ENCODE measurements around the gene EHD3. TPM values are rescaled to one million over a fixed set of nuclear protein-coding genes. Genes with fewer than 3 reads are reported as not detected.

The EHD3 gene
- total and polyA plus RNA-seq, 11 donors, result 8.9 to 31.9 (median 24.0) TPM

- no peaks in the 10 kb centered on the region for H3K9me3 ChIP-seq
- no peak for TF ChIP-seq POLR2A (IDR thresholded peaks at IDR 0.05)
- TF ChIP-seq, protein P1, sequence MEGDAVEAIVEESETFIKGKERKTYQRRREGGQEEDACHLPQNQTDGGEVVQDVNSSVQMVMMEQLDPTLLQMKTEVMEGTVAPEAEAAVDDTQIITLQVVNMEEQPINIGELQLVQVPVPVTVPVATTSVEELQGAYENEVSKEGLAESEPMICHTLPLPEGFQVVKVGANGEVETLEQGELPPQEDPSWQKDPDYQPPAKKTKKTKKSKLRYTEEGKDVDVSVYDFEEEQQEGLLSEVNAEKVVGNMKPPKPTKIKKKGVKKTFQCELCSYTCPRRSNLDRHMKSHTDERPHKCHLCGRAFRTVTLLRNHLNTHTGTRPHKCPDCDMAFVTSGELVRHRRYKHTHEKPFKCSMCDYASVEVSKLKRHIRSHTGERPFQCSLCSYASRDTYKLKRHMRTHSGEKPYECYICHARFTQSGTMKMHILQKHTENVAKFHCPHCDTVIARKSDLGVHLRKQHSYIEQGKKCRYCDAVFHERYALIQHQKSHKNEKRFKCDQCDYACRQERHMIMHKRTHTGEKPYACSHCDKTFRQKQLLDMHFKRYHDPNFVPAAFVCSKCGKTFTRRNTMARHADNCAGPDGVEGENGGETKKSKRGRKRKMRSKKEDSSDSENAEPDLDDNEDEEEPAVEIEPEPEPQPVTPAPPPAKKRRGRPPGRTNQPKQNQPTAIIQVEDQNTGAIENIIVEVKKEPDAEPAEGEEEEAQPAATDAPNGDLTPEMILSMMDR (IDR thresholded peaks at IDR 0.05), result no peak
- H3K4me1 ChIP-seq, result peaks cover 11 to 93% (median 63%) of the 10 kb centered on the region in 12 donors
- no peaks in the 10 kb centered on the region for H3K27me3 ChIP-seq
- DNase-seq (peak in 1 of 5 donors; percentile 37), ATAC-seq (no peak)
- WGBS, 4 donors, result 42 to 72% (median 54%) methylated on average over 7 of the region's 7 CpGs
- H3K4me3 ChIP-seq, result no peak overlapping the region
- H3K27ac ChIP-seq, result peak overlapping the region in 11 of 12 donors; percentile 14 to 95 (median 60)
- intact Hi-C loops (cut with DNase I), result loop anchor here in 3 of 10 donors (5.0 to 10.0 kb wide), 3 partner anchors 36 to 98 kb away; no protein-coding TSS in a partner anchor
- no peaks in the 10 kb centered on the region for H3K36me3 ChIP-seq
Measured at GRCh38 chr2:31236433-31237205, 2.7 kb downstream of the EHD3 start.

DNA sequence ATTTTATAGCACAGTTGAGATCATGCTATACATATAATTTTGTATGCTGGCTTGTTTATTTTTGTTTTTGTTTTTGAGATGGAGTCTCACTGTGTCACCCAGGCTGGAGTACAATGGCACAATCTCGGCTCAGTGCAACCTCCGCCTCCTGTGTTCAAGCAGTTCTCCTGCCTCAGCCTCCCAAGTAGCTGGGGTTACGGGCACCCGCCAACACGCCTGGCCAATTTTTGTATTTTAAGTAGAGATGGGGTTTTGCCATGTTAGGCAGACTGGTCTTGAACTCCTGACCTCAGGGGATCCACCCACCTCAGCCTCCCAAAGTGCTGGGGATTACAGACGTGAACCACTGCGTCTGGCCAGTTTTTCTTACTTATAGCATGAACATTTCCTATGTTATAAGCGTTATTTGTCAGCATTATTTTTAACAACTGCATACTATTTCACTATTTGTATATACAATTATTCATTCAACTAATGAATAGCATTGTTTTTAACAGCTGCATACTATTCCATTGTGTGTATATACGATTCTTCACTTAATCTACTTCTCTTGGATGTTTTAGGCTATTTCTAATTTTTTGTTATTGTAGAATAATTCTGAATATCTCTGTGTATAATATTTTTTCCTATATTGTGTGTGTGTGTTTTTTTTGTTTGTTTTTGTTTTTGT is 3.5 kb downstream of the EHD3 start:
- Histone ChIP-seq H3K4me3 (no peak overlapping the region), H3K36me3 (no peaks in the 10 kb centered on the region), H3K27me3 (no peaks in the 10 kb centered on the region), H3K27ac (peak overlapping the region in 10 of 12 donors; percentile 73 to 95 (median 87)), H3K4me1 (peaks cover 11 to 89% (median 68%) of the 10 kb centered on the region in 12 donors), H3K9me3 (no peaks in the 10 kb centered on the region)
- no peak for ATAC-seq
- TF ChIP-seq, protein P1 (IDR thresholded peaks at IDR 0.05), result no peak
- no peak for TF ChIP-seq POLR2A (IDR thresholded peaks at IDR 0.05)
- DNase-seq, result peak in 1 of 5 donors; percentile 10
- intact Hi-C loops (cut with DNase I), result loop anchor here in 3 of 10 donors (5.0 to 10.0 kb wide), 3 partner anchors 35 to 97 kb away; no protein-coding TSS in a partner anchor
- WGBS, 4 donors, result 91 to 98% (median 95%) methylated on average over 9 of the region's 9 CpGs

- H3K27me3 ChIP-seq, result no peaks in the 10 kb centered on the region
- H3K27ac ChIP-seq, result peak overlapping the region; percentile 44 to 95 (median 90)
- peaks cover 11 to 82% (median 63%) of the 10 kb centered on the region in 12 donors for H3K4me1 ChIP-seq
- ATAC-seq (peak in 1 of 4 donors; percentile 38), DNase-seq (peak in 1 of 5 donors; percentile 43)
- no peaks in the 10 kb centered on the region for H3K9me3 ChIP-seq
- 63 to 72% (median 66%) methylated on average over 10 of the region's 10 CpGs for WGBS, 4 donors
- H3K4me3 ChIP-seq, result no peak overlapping the region
- H3K36me3 ChIP-seq, result no peaks in the 10 kb centered on the region
- TF ChIP-seq POLR2A (IDR thresholded peaks at IDR 0.05), result no peak
- TF ChIP-seq, protein P1 (IDR thresholded peaks at IDR 0.05), result no peak
- intact Hi-C loops (cut with DNase I), result loop anchor here in 3 of 10 donors (5.0 to 10.0 kb wide), 3 partner anchors 34 to 96 kb away; no protein-coding TSS in a partner anchor
Measured at GRCh38 chr2:31238126-31238905, 4.4 kb downstream of the EHD3 start.
